ENCODE measurements around the gene GAK.

Gene GAK

GRCh38 chr4:825971-826330 lies 106.2 kb downstream of the GAK start, which contains the start of gene CPLX1:
Gene CPLX1, minus strand, starts transcription at chr4:826129. Its CDS starts 1,607 bp downstream, at chr4:824522.
- no peak within 1 kb of the TSS for H2AFZ ChIP-seq (ENCODE audit: low read depth, low read length, severe bottlenecking)
- no peak within 1 kb of the TSS for H3K9ac ChIP-seq (ENCODE audit: low read length)
- H3K27me3 ChIP-seq (ENCODE audit: low read length) = no peaks in the 10 kb centered on the region

GRCh38 chr4:825063-825970 lies 106.8 kb downstream of the GAK start:
- H3K79me2 ChIP-seq (ENCODE audit: insufficient read depth, low read length) = no peaks in the 10 kb centered on the region
- no peaks in the 10 kb centered on the region for H3K9me2 ChIP-seq (replicated peaks; ENCODE audit: insufficient read depth, low read length)
- no peak for TF ChIP-seq CTCF (IDR thresholded peaks at IDR 0.05; ENCODE audit: insufficient read depth, low read length, poor library complexity, severe bottlenecking)
- no peak for TF ChIP-seq EZH2phosphoT487 (conservative IDR thresholded peaks at IDR 0.05; ENCODE audit: low read length)
- H3K27ac ChIP-seq (ENCODE audit: low read depth, low read length) = no peak overlapping the region
- H3F3A ChIP-seq (ENCODE audit: insufficient read depth) = no peaks in the 10 kb centered on the region
- peak overlapping the region; percentile 44 for H3K4me3 ChIP-seq (ENCODE audit: insufficient read depth, low read length, poor library complexity, severe bottlenecking)
- H3K9ac ChIP-seq (ENCODE audit: low read length) = no peak overlapping the region
- H3K9me3 ChIP-seq (ENCODE audit: insufficient read depth, low read length) = no peaks in the 10 kb centered on the region
- H3K27me3 ChIP-seq (ENCODE audit: low read length) = no peaks in the 10 kb centered on the region
- H3K36me3 ChIP-seq (ENCODE audit: low read length) = no peaks in the 10 kb centered on the region
- H4K20me1 ChIP-seq (ENCODE audit: low read depth, low read length) = no peaks in the 10 kb centered on the region
- no peak overlapping the region for H2AFZ ChIP-seq (ENCODE audit: low read depth, low read length, severe bottlenecking)
- H3K4me2 ChIP-seq (ENCODE audit: low read depth, low read length, poor library complexity, severe bottlenecking) = peak overlapping the region; percentile 51

More at GRCh38 chr4:825971-826330, 106.2 kb downstream of the GAK start, which contains the start of gene CPLX1:
- H3F3A ChIP-seq (ENCODE audit: insufficient read depth) = no peaks in the 10 kb centered on the region
- no peak within 1 kb of the TSS for H3K27ac ChIP-seq (ENCODE audit: low read depth, low read length)
- no peaks in the 10 kb centered on the region for H4K20me1 ChIP-seq (ENCODE audit: low read depth, low read length)
- H3K4me2 ChIP-seq (ENCODE audit: low read depth, low read length, poor library complexity, severe bottlenecking) = peak within 1 kb of the TSS; percentile 51
- H3K79me2 ChIP-seq (ENCODE audit: insufficient read depth, low read length) = no peaks in the 10 kb centered on the region
- peak within 1 kb of the TSS; percentile 44 for H3K4me3 ChIP-seq (ENCODE audit: insufficient read depth, low read length, poor library complexity, severe bottlenecking)
- H3K9me2 ChIP-seq (replicated peaks; ENCODE audit: insufficient read depth, low read length) = no peaks in the 10 kb centered on the region
- TF ChIP-seq CTCF (IDR thresholded peaks at IDR 0.05; ENCODE audit: insufficient read depth, low read length, poor library complexity, severe bottlenecking) (no peak), EZH2phosphoT487 (conservative IDR thresholded peaks at IDR 0.05; ENCODE audit: low read length) (no peak)
- no peaks in the 10 kb centered on the region for H3K9me3 ChIP-seq (ENCODE audit: insufficient read depth, low read length)
- H3K36me3 ChIP-seq (ENCODE audit: low read length) = no peaks in the 10 kb centered on the region

- TF ChIP-seq CTCF (IDR thresholded peaks at IDR 0.05; ENCODE audit: insufficient read depth, low read length, poor library complexity, severe bottlenecking) = no peak
- no peak for TF ChIP-seq EZH2phosphoT487 (conservative IDR thresholded peaks at IDR 0.05; ENCODE audit: low read length)
- Histone ChIP-seq H3K9me3 (ENCODE audit: insufficient read depth, low read length) (no peaks in the 10 kb centered on the region), H3K9ac (ENCODE audit: low read length) (no peak overlapping the region), H3F3A (ENCODE audit: insufficient read depth) (no peaks in the 10 kb centered on the region), H3K27me3 (ENCODE audit: low read length) (no peaks in the 10 kb centered on the region), H4K20me1 (ENCODE audit: low read depth, low read length) (no peaks in the 10 kb centered on the region), H3K27ac (ENCODE audit: low read depth, low read length) (no peak overlapping the region), H3K36me3 (ENCODE audit: low read length) (no peaks in the 10 kb centered on the region), H3K4me3 (ENCODE audit: insufficient read depth, low read length, poor library complexity, severe bottlenecking) (no peak overlapping the region), H2AFZ (ENCODE audit: low read depth, low read length, severe bottlenecking) (no peak overlapping the region), H3K4me2 (ENCODE audit: low read depth, low read length, poor library complexity, severe bottlenecking) (no peak overlapping the region), H3K79me2 (ENCODE audit: insufficient read depth, low read length) (no peaks in the 10 kb centered on the region), H3K9me2 (replicated peaks; ENCODE audit: insufficient read depth, low read length) (no peaks in the 10 kb centered on the region)
Observed at GRCh38 chr4:824461-825062, 107.6 kb downstream of the GAK start.

Measured in SU-DHL-6 (cell line).